Measurements from ENCODE around the gene F7.

Gene F7

GRCh38 chr13:113094410-113094800, 11.2 kb upstream of the F7 start:
- no peaks in the 10 kb centered on the region for H3F3A ChIP-seq (ENCODE audit: insufficient read depth)
- no peak overlapping the region for H3K4me2 ChIP-seq (ENCODE audit: low read depth, low read length, poor library complexity, severe bottlenecking)
- H3K27ac ChIP-seq (ENCODE audit: low read depth, low read length), result no peak overlapping the region
- no peaks in the 10 kb centered on the region for H3K9me2 ChIP-seq (replicated peaks; ENCODE audit: insufficient read depth, low read length)
- H3K4me3 ChIP-seq (ENCODE audit: insufficient read depth, low read length, poor library complexity, severe bottlenecking), result no peak overlapping the region
- no peaks in the 10 kb centered on the region for H3K79me2 ChIP-seq (ENCODE audit: insufficient read depth, low read length)
- no peaks in the 10 kb centered on the region for H3K27me3 ChIP-seq (ENCODE audit: low read length)
- no peak overlapping the region for H2AFZ ChIP-seq (ENCODE audit: low read depth, low read length, severe bottlenecking)
- H3K9me3 ChIP-seq (ENCODE audit: insufficient read depth, low read length), result no peaks in the 10 kb centered on the region
- no peaks in the 10 kb centered on the region for H4K20me1 ChIP-seq (ENCODE audit: low read depth, low read length)
- no peaks in the 10 kb centered on the region for H3K36me3 ChIP-seq (ENCODE audit: low read length)
- TF ChIP-seq CTCF (IDR thresholded peaks at IDR 0.05; ENCODE audit: insufficient read depth, low read length, poor library complexity, severe bottlenecking) (no peak), EZH2phosphoT487 (conservative IDR thresholded peaks at IDR 0.05; ENCODE audit: low read length) (no peak)
- no peak overlapping the region for H3K9ac ChIP-seq (ENCODE audit: low read length)

- Histone ChIP-seq H3K9me2 (replicated peaks; ENCODE audit: insufficient read depth, low read length) (no peaks in the 10 kb centered on the region), H2AFZ (ENCODE audit: low read depth, low read length, severe bottlenecking) (no peak overlapping the region), H4K20me1 (ENCODE audit: low read depth, low read length) (no peaks in the 10 kb centered on the region), H3F3A (ENCODE audit: insufficient read depth) (no peaks in the 10 kb centered on the region), H3K79me2 (ENCODE audit: insufficient read depth, low read length) (no peaks in the 10 kb centered on the region), H3K36me3 (ENCODE audit: low read length) (no peaks in the 10 kb centered on the region), H3K4me3 (ENCODE audit: insufficient read depth, low read length, poor library complexity, severe bottlenecking) (no peak overlapping the region), H3K27me3 (ENCODE audit: low read length) (no peaks in the 10 kb centered on the region), H3K27ac (ENCODE audit: low read depth, low read length) (no peak overlapping the region), H3K9me3 (ENCODE audit: insufficient read depth, low read length) (no peaks in the 10 kb centered on the region), H3K9ac (ENCODE audit: low read length) (no peak overlapping the region), H3K4me2 (ENCODE audit: low read depth, low read length, poor library complexity, severe bottlenecking) (no peak overlapping the region)
- TF ChIP-seq CTCF (IDR thresholded peaks at IDR 0.05; ENCODE audit: insufficient read depth, low read length, poor library complexity, severe bottlenecking), result no peak
- TF ChIP-seq EZH2phosphoT487 (conservative IDR thresholded peaks at IDR 0.05; ENCODE audit: low read length), result no peak
Measured at GRCh38 chr13:113095146-113096051, 10.2 kb upstream of the F7 start.

- no peaks in the 10 kb centered on the region for H3K27me3 ChIP-seq (ENCODE audit: low read length)
- no peak overlapping the region for H3K27ac ChIP-seq (ENCODE audit: low read depth, low read length)
Measured at GRCh38 chr13:113096052-113096744, 9.4 kb upstream of the F7 start.

More at GRCh38 chr13:113096052-113096744, 9.4 kb upstream of the F7 start:
- Histone ChIP-seq H4K20me1 (ENCODE audit: low read depth, low read length) (no peaks in the 10 kb centered on the region), H3K4me2 (ENCODE audit: low read depth, low read length, poor library complexity, severe bottlenecking) (no peak overlapping the region), H2AFZ (ENCODE audit: low read depth, low read length, severe bottlenecking) (no peak overlapping the region), H3K9me2 (replicated peaks; ENCODE audit: insufficient read depth, low read length) (no peaks in the 10 kb centered on the region), H3F3A (ENCODE audit: insufficient read depth) (no peaks in the 10 kb centered on the region), H3K9ac (ENCODE audit: low read length) (no peak overlapping the region), H3K79me2 (ENCODE audit: insufficient read depth, low read length) (no peaks in the 10 kb centered on the region), H3K9me3 (ENCODE audit: insufficient read depth, low read length) (no peaks in the 10 kb centered on the region), H3K4me3 (ENCODE audit: insufficient read depth, low read length, poor library complexity, severe bottlenecking) (no peak overlapping the region), H3K36me3 (ENCODE audit: low read length) (no peaks in the 10 kb centered on the region)
- TF ChIP-seq EZH2phosphoT487 (conservative IDR thresholded peaks at IDR 0.05; ENCODE audit: low read length), result no peak
- no peak for TF ChIP-seq CTCF (IDR thresholded peaks at IDR 0.05; ENCODE audit: insufficient read depth, low read length, poor library complexity, severe bottlenecking)
